Upper lobe of left lung (tissue), 6 donors: ENCODE measurements around the gene SATB2. TPM values are rescaled to one million over a fixed set of nuclear protein-coding genes. Genes with fewer than 3 reads are reported as not detected.

ENCODE experiments used
- ATAC-seq, 2 donors: fragments of 200-7000 bp; cut with Tn5 transposase; one replicate each; pipeline ENCODE4 v1.9.1; 2022; ENCODE audit warnings: mild to moderate bottlenecking in 2 of 2, moderate library complexity in 2 of 2; ENCODE audit not compliant: low FRiP score in 2 of 2
- DNase-seq, 2 donors: peaks; one replicate each; pipeline ENCODE4 v3.0.0-alpha.2; 2019 to 2020
- H3K27ac ChIP-seq, 4 donors: fragments of 200-600 bp; sonication (generic); one replicate each; pipeline ENCODE4 v1.5.1; 2016 to 2019
- H3K27me3 ChIP-seq, 4 donors: fragments of 200-600 bp; sonication (generic); one replicate each; pipeline ENCODE4 v1.5.1; 2017 to 2019
- H3K36me3 ChIP-seq, 4 donors: fragments of 200-600 bp; sonication (generic); one replicate each; pipeline ENCODE4 v1.5.1; 2016 to 2019
- H3K4me1 ChIP-seq, 4 donors: fragments of 200-600 bp; sonication (generic); one replicate each; pipeline ENCODE4 v1.5.1; 2018 to 2019
- H3K4me3 ChIP-seq, 4 donors: fragments of 200-600 bp; sonication (generic); one replicate each; pipeline ENCODE4 v1.5.1; 2017 to 2019; ENCODE audit warnings: mild to moderate bottlenecking in 2 of 4, moderate library complexity in 1 of 4
- H3K9me3 ChIP-seq, 4 donors: fragments of 200-600 bp; sonication (generic); one replicate each; pipeline ENCODE4 v1.5.1; 2018 to 2019
- CTCF ChIP-seq, 6 experiments: fragments of 450-650 bp in 4 of 6; fragments of 200-600 bp in 2 of 6; sonication (generic) in 2 of 6; IDR thresholded peaks; one replicate each; pipeline ENCODE4 v1.5.1; 2016 to 2019; ENCODE audit warnings: antibody characterized with exemption in 6 of 6
- EP300 ChIP-seq, 4 donors: sonication (generic); formaldehyde crosslinking; IDR thresholded peaks; one replicate each; pipeline ENCODE4 v1.5.1; 2017; ENCODE audit warnings: antibody characterized with exemption in 4 of 4, control low read depth in 2 of 4
- POLR2A ChIP-seq, 4 donors: fragments of 450-650 bp; IDR thresholded peaks; one replicate each; pipeline ENCODE4 v1.5.1; 2016 to 2017; ENCODE audit warnings: antibody characterized with exemption in 4 of 4, mild to moderate bottlenecking in 2 of 4
- POLR2AphosphoS5 ChIP-seq, 2 donors: sonication (generic); formaldehyde crosslinking; IDR thresholded peaks; one replicate each; pipeline ENCODE4 v1.5.1; 2017; ENCODE audit warnings: antibody characterized with exemption in 2 of 2
- WGBS, 2 donors: methylation state at CpG; one replicate each; pipeline ENCODE4 v1.1.5; 2017 to 2018; 5-methylcytosine and 5-hydroxymethylcytosine counted together
- total RNA-seq, 6 donors: library from RNA; depleted of rRNA in 4 of 6; stranded (reverse); fragments of >200 nt in 4 of 6; gene quantifications; one replicate each; pipeline versions ENCODE4 v1.1.0 to v1.2.1, GENCODE V29; 2016 to 2021
- donor health status: DM: no; HTN: no; CAD: no; lungs with moderate emphysema.
- donor health status: DM: no; HTN: yes; CAD: no; lungs with severe emphysema.

Gene SATB2
- total RNA-seq, 6 donors from 2014 or later = 1.7 to 9.4 (median 3.1) TPM

GRCh38 chr2:199228887-199229819, 228.6 kb downstream of the SATB2 start:
- 92 to 94% methylated on average over 15 to 19 of the region's 19 CpGs for WGBS, 2 donors
- Histone ChIP-seq H3K4me1 (no peaks in the 10 kb centered on the region), H3K4me3 (no peak overlapping the region), H3K27me3 (no peaks in the 10 kb centered on the region), H3K9me3 (no peaks in the 10 kb centered on the region), H3K36me3 (no peaks in the 10 kb centered on the region), H3K27ac (no peak overlapping the region)
- ATAC-seq (no peak), DNase-seq (no peak)
- TF ChIP-seq EP300 (IDR thresholded peaks at IDR 0.05) (no peak), POLR2AphosphoS5 (IDR thresholded peaks at IDR 0.05) (no peak), CTCF (IDR thresholded peaks at IDR 0.05) (no peak), POLR2A (IDR thresholded peaks at IDR 0.05) (no peak)

GRCh38 chr2:199223791-199224190, 233.9 kb downstream of the SATB2 start:
- TF ChIP-seq POLR2A (IDR thresholded peaks at IDR 0.05) = no peak
- TF ChIP-seq POLR2AphosphoS5 (IDR thresholded peaks at IDR 0.05) = no peak
- TF ChIP-seq EP300 (IDR thresholded peaks at IDR 0.05) = no peak
- no peak for TF ChIP-seq CTCF (IDR thresholded peaks at IDR 0.05)
- Histone ChIP-seq H3K4me3 (no peak overlapping the region), H3K9me3 (no peaks in the 10 kb centered on the region), H3K27ac (no peak overlapping the region), H3K36me3 (no peaks in the 10 kb centered on the region), H3K4me1 (peaks cover 0 to 5% (median 0%) of the 10 kb centered on the region in 4 donors), H3K27me3 (no peaks in the 10 kb centered on the region)
- 77 to 79% methylated on average over 6 of the region's 6 CpGs for WGBS, 2 donors
- ATAC-seq (no peak), DNase-seq (no peak)

- Histone ChIP-seq H3K36me3 (no peaks in the 10 kb centered on the region), H3K4me1 (peaks cover 0 to 5% (median 0%) of the 10 kb centered on the region in 4 donors), H3K27me3 (no peaks in the 10 kb centered on the region), H3K4me3 (no peak overlapping the region), H3K9me3 (no peaks in the 10 kb centered on the region), H3K27ac (no peak overlapping the region)
- 73 to 81% methylated on average over 3 of the region's 3 CpGs for WGBS, 2 donors
- DNase-seq = no peak
- no peak for ATAC-seq
- TF ChIP-seq POLR2AphosphoS5 (IDR thresholded peaks at IDR 0.05) (no peak), POLR2A (IDR thresholded peaks at IDR 0.05) (no peak), EP300 (IDR thresholded peaks at IDR 0.05) (no peak), CTCF (IDR thresholded peaks at IDR 0.05) (no peak)
Measured at GRCh38 chr2:199220920-199221319, 236.8 kb downstream of the SATB2 start.

- H3K27me3 ChIP-seq = no peaks in the 10 kb centered on the region
- no peak overlapping the region for H3K27ac ChIP-seq
- 64 to 66% methylated on average over 2 of the region's 2 CpGs for WGBS, 2 donors
- peaks cover 0 to 5% (median 0%) of the 10 kb centered on the region in 4 donors for H3K4me1 ChIP-seq
- TF ChIP-seq CTCF (IDR thresholded peaks at IDR 0.05) = no peak
- TF ChIP-seq EP300 (IDR thresholded peaks at IDR 0.05) = peak in 1 of 4 donors; percentile 31
- H3K36me3 ChIP-seq = no peaks in the 10 kb centered on the region
- peak in 1 of 2 donors; percentile 43 for DNase-seq
- no peak overlapping the region for H3K4me3 ChIP-seq
- ATAC-seq = peak in 1 of 2 donors; percentile 53
- no peaks in the 10 kb centered on the region for H3K9me3 ChIP-seq
Measured at GRCh38 chr2:199219551-199219950, 238.2 kb downstream of the SATB2 start.
